Gastrocnemius medialis (tissue), 4 donors: ENCODE data around the gene TRAF2. TPM values are rescaled to one million over a fixed set of nuclear protein-coding genes. Genes with fewer than 3 reads are reported as not detected.
"Not testable (repeated sequence)": the region's sequence is repeated elsewhere in the genome, so short reads cannot be mapped to it uniquely, and the experiment has no call there.

Source experiments
- ATAC-seq, 2 donors: fragments of 150-250 bp; one replicate each; pipeline ENCODE4 v1.9.1; 2016
- DNase-seq, 2 donors: peaks; one replicate each; pipeline ENCODE4 v3.0.0-alpha.2; 2019
- H3K27ac ChIP-seq, 4 donors: fragments of 200-600 bp; sonication (generic); 1 replicate in 1 of 4; 2 replicates in 3 of 4; pipeline ENCODE4 v1.5.1; 2016 to 2018; ENCODE audit warnings: mild to moderate bottlenecking in 2 of 4, moderate library complexity in 1 of 4
- H3K27me3 ChIP-seq, 3 donors: fragments of 200-600 bp; sonication (generic) in 2 of 3; 1 replicate in 1 of 3; 2 replicates in 2 of 3; pipeline versions ENCODE4 v1.5.1 to v1.6.0; 2016 to 2019; ENCODE audit warnings: mild to moderate bottlenecking in 1 of 3, moderate library complexity in 1 of 3
- H3K36me3 ChIP-seq, 2 donors: fragments of 200-600 bp; sonication (generic) in 1 of 2; one replicate each; pipeline ENCODE4 v1.5.1; 2017 to 2018
- H3K4me1 ChIP-seq, 2 donors: fragments of 200-600 bp; sonication (generic) in 1 of 2; one replicate each; pipeline ENCODE4 v1.5.1; 2016 to 2017; ENCODE audit warnings: mild to moderate bottlenecking in 2 of 2
- H3K4me3 ChIP-seq, 4 donors: fragments of 200-600 bp; sonication (generic) in 3 of 4; 1 replicate in 1 of 4; 2 replicates in 3 of 4; pipeline ENCODE4 v1.5.1; 2016 to 2019; ENCODE audit warnings: mild to moderate bottlenecking in 2 of 4
- H3K9me3 ChIP-seq, 3 donors: fragments of 200-600 bp; sonication (generic) in 2 of 3; 1 replicate in 1 of 3; 2 replicates in 2 of 3; pipeline ENCODE4 v1.5.1; 2016 to 2019
- POLR2A ChIP-seq, 2 donors: fragments of 450-650 bp; IDR thresholded peaks; one replicate each; pipeline ENCODE4 v1.6.1; 2017; ENCODE audit warnings: antibody characterized with exemption in 2 of 2, mild to moderate bottlenecking in 2 of 2, moderate library complexity in 2 of 2
- in situ Hi-C, 4 donors: fragments of 200-750 bp; cut with MboI; loops; one replicate each; pipeline versions ENCODE4 v1.15.0 to v1.8.0; 2017; ENCODE audit warnings: low sequenced_read_pairs in 4 of 4
- intact Hi-C: fragments of 100-400 bp; cut with DNase I; formaldehyde crosslinking; loops from one replicate; pipeline ENCODE4 v1.15.1; 2023; ENCODE audit warnings: low total_unique reads
- total RNA-seq, 4 donors: library from RNA; depleted of rRNA; stranded (reverse); fragments of >200 nt; gene quantifications; one replicate each; pipeline versions ENCODE4 v1.1.0 to v1.2.3, GENCODE V29; 2016
- TF ChIP-seq, protein P1 (sequence below), 5 experiments: fragments of 450-650 bp in 3 of 5; fragments of 200-600 bp in 2 of 5; sonication (generic) in 2 of 5; IDR thresholded peaks in 4 of 5; conservative IDR thresholded peaks in 1 of 5; 1 replicate in 4 of 5; 2 replicates in 1 of 5; pipeline ENCODE4 v1.5.1; 2016 to 2019; ENCODE audit warnings: antibody characterized with exemption in 5 of 5, mild to moderate bottlenecking in 3 of 5, moderate library complexity in 3 of 5

TRAF2 gene
- total RNA-seq, 4 donors from 2014 or later, result 3.5 to 6.6 (median 4.8) TPM

DNA sequence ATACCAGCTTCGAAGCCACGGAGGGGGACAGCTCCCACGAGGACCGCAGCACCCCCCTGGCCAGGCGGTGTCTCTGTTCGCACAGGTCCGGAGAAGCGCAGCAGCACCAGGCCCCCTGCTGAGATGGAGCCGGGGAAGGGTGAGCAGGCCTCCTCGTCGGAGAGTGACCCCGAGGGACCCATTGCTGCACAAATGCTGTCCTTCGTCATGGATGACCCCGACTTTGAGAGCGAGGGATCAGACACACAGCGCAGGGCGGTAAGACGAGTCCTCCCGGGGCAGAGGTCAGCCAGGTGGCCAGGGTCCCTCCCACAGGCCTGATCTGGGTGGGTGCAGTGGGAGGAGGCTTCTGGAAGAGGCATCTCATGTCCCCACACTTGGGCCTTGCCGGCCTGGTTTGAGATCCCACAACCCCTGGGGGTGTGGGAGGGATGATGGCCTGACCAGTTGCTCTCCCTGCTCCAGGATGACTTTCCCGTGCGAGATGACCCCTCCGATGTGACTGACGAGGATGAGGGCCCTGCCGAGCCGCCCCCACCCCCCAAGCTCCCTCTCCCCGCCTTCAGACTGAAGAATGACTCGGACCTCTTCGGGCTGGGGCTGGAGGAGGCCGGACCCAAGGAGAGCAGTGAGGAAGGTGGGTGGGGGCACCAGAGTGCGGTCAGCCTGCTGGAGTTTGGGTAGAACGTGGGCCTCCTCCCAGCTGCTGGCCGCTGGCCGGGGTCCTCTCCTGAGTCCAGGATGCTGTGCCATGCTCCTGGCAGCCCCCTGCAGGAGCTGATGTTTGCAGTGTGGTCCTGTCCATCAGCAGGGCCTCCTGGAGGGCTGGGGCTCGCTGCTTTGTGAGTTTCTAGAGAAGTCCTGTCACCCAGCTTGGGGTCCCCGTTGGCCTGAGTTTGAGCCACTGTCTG is 46.8 kb upstream of the TRAF2 start:
- DNase-seq (no peak), ATAC-seq (no peak)
- in situ Hi-C loops, result no loop called here
- intact Hi-C loops, result no loop called here
- Histone ChIP-seq H3K4me1 (peaks cover 17 to 40% of the 10 kb centered on the region in 2 donors), H3K9me3 (no peaks in the 10 kb centered on the region), H3K27me3 (peaks cover 0 to 10% (median 6%) of the 10 kb centered on the region in 3 donors), H3K4me3 (no peak overlapping the region), H3K27ac (no peak overlapping the region), H3K36me3 (peaks cover 0 to 26% of the 10 kb centered on the region in 2 donors)
- no peak for TF ChIP-seq POLR2A (IDR thresholded peaks at IDR 0.05)
- TF ChIP-seq, protein P1, sequence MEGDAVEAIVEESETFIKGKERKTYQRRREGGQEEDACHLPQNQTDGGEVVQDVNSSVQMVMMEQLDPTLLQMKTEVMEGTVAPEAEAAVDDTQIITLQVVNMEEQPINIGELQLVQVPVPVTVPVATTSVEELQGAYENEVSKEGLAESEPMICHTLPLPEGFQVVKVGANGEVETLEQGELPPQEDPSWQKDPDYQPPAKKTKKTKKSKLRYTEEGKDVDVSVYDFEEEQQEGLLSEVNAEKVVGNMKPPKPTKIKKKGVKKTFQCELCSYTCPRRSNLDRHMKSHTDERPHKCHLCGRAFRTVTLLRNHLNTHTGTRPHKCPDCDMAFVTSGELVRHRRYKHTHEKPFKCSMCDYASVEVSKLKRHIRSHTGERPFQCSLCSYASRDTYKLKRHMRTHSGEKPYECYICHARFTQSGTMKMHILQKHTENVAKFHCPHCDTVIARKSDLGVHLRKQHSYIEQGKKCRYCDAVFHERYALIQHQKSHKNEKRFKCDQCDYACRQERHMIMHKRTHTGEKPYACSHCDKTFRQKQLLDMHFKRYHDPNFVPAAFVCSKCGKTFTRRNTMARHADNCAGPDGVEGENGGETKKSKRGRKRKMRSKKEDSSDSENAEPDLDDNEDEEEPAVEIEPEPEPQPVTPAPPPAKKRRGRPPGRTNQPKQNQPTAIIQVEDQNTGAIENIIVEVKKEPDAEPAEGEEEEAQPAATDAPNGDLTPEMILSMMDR (IDR thresholded peaks at IDR 0.05 in 4 of 5, conservative IDR thresholded peaks at IDR 0.05 in 1 of 5), result no peak

DNA sequence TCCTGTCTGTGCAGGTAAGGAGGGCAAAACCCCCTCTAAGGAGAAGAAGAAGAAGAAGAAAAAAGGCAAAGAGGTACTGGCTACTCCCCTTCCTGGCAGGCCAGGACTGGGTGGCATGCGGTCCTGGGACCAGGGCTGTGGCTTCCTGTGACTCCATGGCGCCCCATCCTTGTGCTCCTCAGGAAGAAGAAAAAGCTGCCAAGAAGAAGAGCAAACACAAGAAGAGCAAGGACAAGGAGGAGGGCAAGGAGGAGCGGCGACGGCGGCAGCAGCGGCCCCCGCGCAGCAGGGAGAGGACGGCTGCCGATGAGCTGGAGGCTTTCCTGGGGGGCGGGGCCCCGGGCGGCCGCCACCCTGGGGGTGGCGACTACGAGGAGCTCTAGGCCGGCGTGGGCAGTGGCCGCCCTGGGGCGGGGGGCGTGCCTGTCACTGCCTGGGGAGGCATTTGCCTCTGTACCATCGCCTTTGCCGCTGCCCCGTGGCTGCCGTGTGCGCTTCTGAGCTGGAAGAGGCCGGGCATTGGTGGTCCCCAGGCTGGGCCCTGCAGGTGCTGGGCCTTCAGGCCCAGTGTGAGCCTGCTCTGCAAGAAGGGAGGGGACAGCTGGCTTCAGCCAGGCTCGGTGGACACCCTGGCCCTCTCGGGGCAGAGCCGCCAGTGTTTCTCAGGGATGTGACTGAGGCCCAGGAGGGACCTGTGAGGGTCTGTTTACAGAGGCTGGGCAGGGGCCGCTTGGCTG is 46.0 kb upstream of the TRAF2 start:
- Histone ChIP-seq H3K27me3 (peaks cover 0 to 12% (median 6%) of the 10 kb centered on the region in 3 donors), H3K4me3 (no peak overlapping the region), H3K9me3 (no peaks in the 10 kb centered on the region), H3K27ac (peak overlapping the region; percentile 19 to 73 (median 46)), H3K36me3 (peaks cover 0 to 26% of the 10 kb centered on the region in 2 donors), H3K4me1 (peaks cover 17 to 40% of the 10 kb centered on the region in 2 donors)
- intact Hi-C loops, result no loop called here
- ATAC-seq (no peak), DNase-seq (no peak)
- in situ Hi-C loops, result no loop called here
- TF ChIP-seq POLR2A (IDR thresholded peaks at IDR 0.05), result no peak
- TF ChIP-seq, protein P1 (IDR thresholded peaks at IDR 0.05 in 4 of 5, conservative IDR thresholded peaks at IDR 0.05 in 1 of 5), result no peak

DNA sequence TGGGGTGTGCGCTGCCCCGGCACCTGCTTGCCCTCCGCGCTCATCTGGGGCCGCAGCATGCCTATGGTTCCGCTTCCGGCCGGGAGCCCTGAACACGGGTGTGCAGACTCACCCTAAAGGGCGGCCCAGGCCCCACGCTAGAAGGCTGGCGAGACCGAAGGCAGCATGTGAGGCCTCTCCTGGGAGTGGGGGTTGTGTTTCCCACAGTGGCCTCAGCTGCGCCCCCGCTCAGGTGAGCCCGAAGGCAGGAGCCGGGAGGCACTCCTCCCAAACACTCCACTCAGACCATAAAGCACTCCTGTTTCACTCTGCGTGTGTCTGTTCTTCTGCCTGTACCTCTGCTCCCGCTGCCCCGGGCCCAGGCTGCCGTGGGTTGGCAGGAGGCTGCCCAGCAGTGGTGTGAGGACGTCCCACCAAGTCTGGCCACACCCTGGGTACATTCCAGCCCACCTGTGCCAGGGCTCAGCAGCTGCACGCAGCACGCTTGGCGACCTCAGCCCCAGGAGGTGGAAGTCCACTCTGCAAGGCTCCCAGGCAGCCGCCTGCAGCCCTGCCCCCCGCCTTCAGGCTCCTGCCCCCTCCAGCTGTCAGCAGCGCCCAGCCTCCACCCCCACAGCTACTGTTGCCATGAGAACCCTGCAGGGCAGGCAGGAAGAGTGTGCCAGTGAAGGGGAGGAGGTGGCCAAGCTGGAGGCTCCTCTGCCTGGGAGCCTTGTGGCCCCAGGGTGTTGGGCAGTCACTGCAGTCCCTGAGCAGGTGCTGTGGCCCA is 45.3 kb upstream of the TRAF2 start:
- no peak for TF ChIP-seq POLR2A (IDR thresholded peaks at IDR 0.05)
- TF ChIP-seq, protein P1 (IDR thresholded peaks at IDR 0.05 in 4 of 5, conservative IDR thresholded peaks at IDR 0.05 in 1 of 5), result no peak
- intact Hi-C loops, result no loop called here
- Histone ChIP-seq H3K27ac (peak overlapping the region; percentile 19 to 73 (median 46)), H3K9me3 (no peaks in the 10 kb centered on the region), H3K27me3 (peaks cover 5 to 14% (median 12%) of the 10 kb centered on the region in 3 donors), H3K36me3 (peaks cover 0 to 20% of the 10 kb centered on the region in 2 donors), H3K4me3 (no peak overlapping the region), H3K4me1 (peaks cover 17 to 40% of the 10 kb centered on the region in 2 donors)
- DNase-seq, result peak; percentile 40 to 88
- ATAC-seq, result peak; percentile 15 to 54
- in situ Hi-C loops, result no loop called here

GRCh38 chr9:136841646-136842379 is 44.5 kb upstream of the TRAF2 start:
- Histone ChIP-seq H3K27ac (peak overlapping the region; percentile 19 to 73 (median 36)), H3K4me1 (peaks cover 17 to 40% of the 10 kb centered on the region in 2 donors), H3K27me3 (peaks cover 11 to 16% (median 14%) of the 10 kb centered on the region in 3 donors), H3K36me3 (peaks cover 0 to 20% of the 10 kb centered on the region in 2 donors), H3K4me3 (peak overlapping the region in 3 of 4 donors; percentile 51 to 56 (median 55))
- H3K9me3 ChIP-seq, in situ Hi-C loops, intact Hi-C loops, DNase-seq, ATAC-seq: not testable (repeated sequence)
